Activated CD8-positive, alpha-beta T cell treated with anti-CD3 and anti-CD28 coated beads for 36 hours (primary cell): ENCODE data around the gene KDM1B. TPM values are rescaled to one million over a fixed set of nuclear protein-coding genes. Genes with fewer than 3 reads are reported as not detected.
"Not testable (repeated sequence)": the region's sequence is repeated elsewhere in the genome, so short reads cannot be mapped to it uniquely, and the experiment has no call there.

Experiments
- ATAC-seq: fragments of 200-7000 bp; cut with Tn5 transposase; one replicate; pipeline ENCODE4 v1.10.0; 2021; ENCODE audit warnings: mild to moderate bottlenecking, moderate library complexity
- CTCF ChIA-PET: fragments of 350-600 bp; sonication (Branson Sonifier 250); formaldehyde crosslinking; loops from one replicate; lab custom pipeline; 2021; ENCODE audit warnings: antibody characterized with exemption; lab: Charles Lee
- POLR2A ChIA-PET: fragments of 350-600 bp; sonication (Branson Sonifier 250); formaldehyde crosslinking; loops from one replicate; lab custom pipeline; 2021; ENCODE audit warnings: antibody characterized with exemption; lab: Charles Lee
- DNase-seq: peaks from one replicate; pipeline ENCODE4 v3.0.0-alpha.2; 2020
- H3K27ac Mint-ChIP-seq: one replicate; pipeline ENCODE4 v1.8.0; 2021; ENCODE audit warnings: mild to moderate bottlenecking, mixed read lengths
- H3K27me3 Mint-ChIP-seq: one replicate; pipeline ENCODE4 v1.8.0; 2021; ENCODE audit warnings: mixed read lengths
- H3K36me3 Mint-ChIP-seq: one replicate; pipeline ENCODE4 v1.8.0; 2021; ENCODE audit warnings: low read depth, mixed read lengths
- H3K4me1 Mint-ChIP-seq: one replicate; pipeline ENCODE4 v1.8.0; 2021; ENCODE audit warnings: low read depth, mixed read lengths
- H3K4me3 Mint-ChIP-seq: one replicate; pipeline ENCODE4 v1.8.0; 2021; ENCODE audit warnings: mild to moderate bottlenecking, moderate library complexity, mixed read lengths
- H3K9me3 Mint-ChIP-seq: one replicate; pipeline ENCODE4 v1.8.0; 2021; ENCODE audit warnings: mixed read lengths
- intact Hi-C: fragments of 100-400 bp; cut with micrococcal nuclease; formaldehyde crosslinking; loops from one replicate; pipeline ENCODE4 v1.10.0; 2022
- total RNA-seq, 2 experiments: library from RNA; stranded (reverse); gene quantifications; one replicate each; pipeline ENCODE4 v1.2.3, GENCODE V29; 2021
- TF ChIP-seq, protein P1 (sequence below): fragments of 200-600 bp; IDR thresholded peaks from one replicate; pipeline ENCODE4 v1.8.0; 2022; ENCODE audit warnings: antibody characterized with exemption, mild to moderate bottlenecking

KDM1B gene
- total RNA-seq, 2 experiments from 2014 or later = 10.9 to 12.2 TPM

DNA sequence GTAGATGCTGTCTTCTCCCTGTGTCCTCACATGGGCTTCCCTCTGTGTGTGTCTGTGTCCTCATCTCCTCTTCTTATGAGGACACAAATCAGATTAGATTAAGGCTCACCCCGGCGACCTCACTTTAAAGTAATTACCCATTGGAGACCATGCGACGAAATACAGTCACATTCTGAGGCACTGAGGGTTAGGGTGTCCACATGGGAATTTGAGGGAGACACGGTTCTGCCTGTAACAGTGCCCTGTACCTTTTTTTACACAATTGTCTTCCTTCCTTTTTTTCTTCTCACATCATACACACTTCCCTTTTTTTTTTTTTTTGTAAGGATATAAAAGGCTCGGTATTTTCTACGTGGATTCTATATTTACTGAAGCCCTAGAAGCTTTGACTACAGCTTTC, 60.2 kb downstream of the KDM1B start:
- DNase-seq (no peak), ATAC-seq (no peak)
- H3K4me1 Mint-ChIP-seq = peaks cover 18% of the 10 kb centered on the region
- H3K4me3 Mint-ChIP-seq = no peak overlapping the region
- H3K27ac Mint-ChIP-seq = no peak overlapping the region
- no peaks in the 10 kb centered on the region for H3K9me3 Mint-ChIP-seq
- no peaks in the 10 kb centered on the region for H3K27me3 Mint-ChIP-seq
- peaks cover 27% of the 10 kb centered on the region for H3K36me3 Mint-ChIP-seq
- intact Hi-C loops = no loop called here
- POLR2A ChIA-PET = no interaction called here
- CTCF ChIA-PET = no interaction called here
- TF ChIP-seq, protein P1, sequence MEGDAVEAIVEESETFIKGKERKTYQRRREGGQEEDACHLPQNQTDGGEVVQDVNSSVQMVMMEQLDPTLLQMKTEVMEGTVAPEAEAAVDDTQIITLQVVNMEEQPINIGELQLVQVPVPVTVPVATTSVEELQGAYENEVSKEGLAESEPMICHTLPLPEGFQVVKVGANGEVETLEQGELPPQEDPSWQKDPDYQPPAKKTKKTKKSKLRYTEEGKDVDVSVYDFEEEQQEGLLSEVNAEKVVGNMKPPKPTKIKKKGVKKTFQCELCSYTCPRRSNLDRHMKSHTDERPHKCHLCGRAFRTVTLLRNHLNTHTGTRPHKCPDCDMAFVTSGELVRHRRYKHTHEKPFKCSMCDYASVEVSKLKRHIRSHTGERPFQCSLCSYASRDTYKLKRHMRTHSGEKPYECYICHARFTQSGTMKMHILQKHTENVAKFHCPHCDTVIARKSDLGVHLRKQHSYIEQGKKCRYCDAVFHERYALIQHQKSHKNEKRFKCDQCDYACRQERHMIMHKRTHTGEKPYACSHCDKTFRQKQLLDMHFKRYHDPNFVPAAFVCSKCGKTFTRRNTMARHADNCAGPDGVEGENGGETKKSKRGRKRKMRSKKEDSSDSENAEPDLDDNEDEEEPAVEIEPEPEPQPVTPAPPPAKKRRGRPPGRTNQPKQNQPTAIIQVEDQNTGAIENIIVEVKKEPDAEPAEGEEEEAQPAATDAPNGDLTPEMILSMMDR = no peak

DNA sequence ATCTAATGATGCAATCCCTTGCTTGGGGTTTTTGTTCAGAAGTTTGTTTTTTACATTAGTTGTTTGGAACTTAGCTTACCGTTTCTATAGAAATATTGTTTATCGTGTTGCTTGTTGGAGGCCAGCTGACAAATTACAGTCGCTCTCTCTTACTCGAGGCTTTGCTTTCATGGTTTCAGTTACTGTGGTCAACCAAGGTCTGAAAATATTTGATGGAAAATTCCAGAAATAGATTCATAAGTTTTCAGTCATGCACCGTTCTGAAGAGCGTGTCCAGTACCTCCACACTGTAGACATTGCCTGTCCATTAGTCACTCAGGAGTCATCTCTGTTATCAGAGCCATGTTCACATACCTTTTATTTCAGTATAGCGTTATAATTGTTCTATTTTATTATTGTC, 61.2 kb downstream of the KDM1B start:
- Mint-ChIP-seq H3K27me3 (no peaks in the 10 kb centered on the region), H3K36me3 (peaks cover 33% of the 10 kb centered on the region), H3K9me3 (no peaks in the 10 kb centered on the region), H3K4me3 (no peak overlapping the region), H3K27ac (no peak overlapping the region), H3K4me1 (peaks cover 12% of the 10 kb centered on the region)
- ChIA-PET CTCF (no interaction called here), POLR2A (no interaction called here)
- TF ChIP-seq, protein P1 = no peak
- ATAC-seq (no peak), DNase-seq (no peak)
- intact Hi-C loops = no loop called here

DNA sequence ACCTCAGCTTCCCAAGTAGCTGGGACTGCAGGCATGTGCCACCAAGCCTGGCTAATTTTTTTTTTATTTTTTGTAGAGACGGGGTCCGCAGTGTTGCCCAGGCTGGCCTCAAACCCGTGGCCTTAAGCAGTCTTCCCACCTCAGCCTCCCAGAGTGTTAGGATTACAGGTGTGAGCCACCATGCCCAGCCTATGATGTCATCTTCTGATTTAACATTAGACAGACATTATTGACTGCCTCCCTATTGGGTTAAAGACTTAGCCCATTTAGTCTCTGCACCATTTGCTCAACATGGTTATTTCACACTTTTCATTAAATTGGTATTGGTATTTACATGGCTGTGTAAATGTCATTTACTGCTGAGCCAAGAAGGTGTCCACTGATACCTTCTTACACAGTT, 63.0 kb downstream of the KDM1B start:
- no peaks in the 10 kb centered on the region for H3K27me3 Mint-ChIP-seq
- peaks cover 8% of the 10 kb centered on the region for H3K4me1 Mint-ChIP-seq
- intact Hi-C loops = no loop called here
- ChIA-PET CTCF (no interaction called here), POLR2A (no interaction called here)
- no peak overlapping the region for H3K27ac Mint-ChIP-seq
- H3K9me3 Mint-ChIP-seq = no peaks in the 10 kb centered on the region
- peaks cover 39% of the 10 kb centered on the region for H3K36me3 Mint-ChIP-seq
- TF ChIP-seq, protein P1 = no peak
- no peak for DNase-seq
- H3K4me3 Mint-ChIP-seq = no peak overlapping the region
- ATAC-seq = no peak

DNA sequence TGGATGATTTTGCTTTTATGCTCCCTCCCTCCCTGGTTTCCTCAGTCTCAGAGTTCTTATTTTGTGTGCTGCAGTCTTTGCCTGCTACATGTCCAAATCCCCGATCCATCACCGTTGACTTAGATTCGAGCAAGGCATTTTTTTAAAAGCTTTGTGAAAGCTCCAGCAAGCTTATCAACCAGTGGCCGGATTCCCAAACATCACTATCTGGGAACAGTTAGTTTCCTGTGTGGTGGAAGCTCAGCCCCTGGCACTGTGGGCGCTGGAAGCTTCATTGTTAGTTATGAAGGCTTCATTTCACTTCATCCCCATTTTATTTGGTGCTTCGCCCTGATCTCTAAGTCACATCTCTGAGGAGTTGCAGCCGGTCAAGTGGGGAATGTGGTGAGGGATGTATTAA, 64.4 kb downstream of the KDM1B start:
- ChIA-PET POLR2A (no interaction called here), CTCF (no interaction called here)
- no peak overlapping the region for H3K4me3 Mint-ChIP-seq
- ATAC-seq = no peak
- H3K9me3 Mint-ChIP-seq = no peaks in the 10 kb centered on the region
- H3K27me3 Mint-ChIP-seq = no peaks in the 10 kb centered on the region
- no peak for DNase-seq
- H3K27ac Mint-ChIP-seq = peak overlapping the region; percentile 21
- peaks cover 37% of the 10 kb centered on the region for H3K36me3 Mint-ChIP-seq
- TF ChIP-seq, protein P1 = no peak
- peaks cover 2% of the 10 kb centered on the region for H3K4me1 Mint-ChIP-seq
- intact Hi-C loops = no loop called here

DNA sequence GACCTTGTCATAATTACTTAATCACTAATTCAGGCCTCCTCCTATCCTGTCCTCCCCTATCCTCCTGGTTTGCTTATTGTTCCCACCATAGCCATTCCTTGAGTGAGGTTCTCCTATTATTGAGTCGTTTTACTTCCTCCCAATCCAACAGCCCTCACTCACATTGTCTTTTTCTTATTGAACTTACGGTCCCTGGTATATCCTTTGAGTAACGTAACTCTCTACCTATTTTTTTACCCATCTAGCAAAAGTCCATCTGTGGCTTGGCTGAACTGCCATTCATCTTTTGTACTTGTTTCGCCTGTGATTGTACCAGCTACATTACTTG, 66.0 kb downstream of the KDM1B start:
- ATAC-seq (no peak), DNase-seq (no peak)
- H3K27me3 Mint-ChIP-seq = no peaks in the 10 kb centered on the region
- ChIA-PET CTCF (no interaction called here), POLR2A (no interaction called here)
- H3K4me1 Mint-ChIP-seq = peaks cover 2% of the 10 kb centered on the region
- TF ChIP-seq, protein P1 = no peak
- H3K27ac Mint-ChIP-seq = no peak overlapping the region
- intact Hi-C loops = no loop called here
- H3K36me3 Mint-ChIP-seq = peaks cover 39% of the 10 kb centered on the region
- H3K4me3 Mint-ChIP-seq = no peak overlapping the region
- H3K9me3 Mint-ChIP-seq = no peaks in the 10 kb centered on the region

DNA sequence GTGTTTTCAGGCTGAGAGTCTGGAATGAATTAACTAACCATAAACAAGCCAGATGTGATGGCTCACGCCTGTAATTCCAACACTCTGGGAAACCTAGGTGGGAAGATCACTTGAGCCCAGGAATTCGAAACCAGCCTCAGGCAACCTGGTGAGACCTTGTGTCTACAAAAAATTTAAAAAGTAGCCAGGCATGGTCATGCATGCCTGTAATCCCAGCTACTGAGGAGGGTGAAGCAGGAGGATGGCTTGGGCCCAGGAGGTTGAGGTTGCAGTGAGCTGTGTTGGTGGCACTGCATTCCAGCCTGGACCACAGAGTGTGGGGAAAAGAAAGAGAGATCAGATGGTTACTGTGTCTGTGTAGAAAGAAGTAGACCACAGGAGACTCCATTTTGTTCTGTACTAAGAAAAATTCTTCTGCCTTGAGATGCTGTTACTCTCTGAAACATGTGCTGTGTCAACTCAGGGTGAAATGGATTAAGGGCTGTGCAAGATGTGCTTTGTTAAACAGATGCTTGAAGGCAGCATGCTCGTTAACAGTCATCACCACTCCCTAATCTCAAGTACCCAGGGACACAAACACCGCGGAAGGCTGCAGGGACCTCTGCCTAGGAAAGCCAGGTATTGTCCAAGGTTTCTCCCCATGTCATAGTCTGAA, 71.4 kb downstream of the KDM1B start:
- DNase-seq, H3K27me3 Mint-ChIP-seq, POLR2A ChIA-PET: not testable (repeated sequence)

DNA sequence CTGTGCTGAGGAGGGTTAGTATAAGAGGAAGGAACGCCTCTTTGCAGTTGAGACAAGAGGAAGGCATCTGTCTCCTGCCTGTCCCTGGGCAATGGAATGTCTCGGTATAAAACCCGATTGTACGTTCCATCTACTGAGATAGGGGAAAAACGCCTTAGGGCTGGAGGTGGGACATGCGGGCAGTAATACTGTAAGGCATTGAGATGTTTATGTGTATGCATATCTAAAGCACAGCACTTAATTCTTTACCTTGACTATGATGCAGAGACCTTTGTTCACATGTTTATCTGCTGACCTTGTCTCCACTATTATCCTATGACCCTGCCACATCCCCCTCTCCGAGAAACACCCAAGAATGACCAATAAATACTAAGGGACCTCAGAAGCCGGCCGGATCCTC, 71.9 kb downstream of the KDM1B start:
- ATAC-seq, H3K4me1 Mint-ChIP-seq, intact Hi-C loops, DNase-seq, H3K27me3 Mint-ChIP-seq, POLR2A ChIA-PET, H3K4me3 Mint-ChIP-seq, H3K27ac Mint-ChIP-seq, CTCF ChIA-PET: not testable (repeated sequence)
- Mint-ChIP-seq H3K36me3 (peaks cover 64% of the 10 kb centered on the region), H3K9me3 (peaks cover 17% of the 10 kb centered on the region)

More for the DNA sequence above, 71.4 kb downstream of the KDM1B start:
- CTCF ChIA-PET, H3K4me3 Mint-ChIP-seq, H3K4me1 Mint-ChIP-seq, intact Hi-C loops, ATAC-seq: not testable (repeated sequence)
- Mint-ChIP-seq H3K9me3 (peaks cover 13% of the 10 kb centered on the region), H3K27ac (peak overlapping the region; percentile 16), H3K36me3 (peaks cover 61% of the 10 kb centered on the region)

DNA sequence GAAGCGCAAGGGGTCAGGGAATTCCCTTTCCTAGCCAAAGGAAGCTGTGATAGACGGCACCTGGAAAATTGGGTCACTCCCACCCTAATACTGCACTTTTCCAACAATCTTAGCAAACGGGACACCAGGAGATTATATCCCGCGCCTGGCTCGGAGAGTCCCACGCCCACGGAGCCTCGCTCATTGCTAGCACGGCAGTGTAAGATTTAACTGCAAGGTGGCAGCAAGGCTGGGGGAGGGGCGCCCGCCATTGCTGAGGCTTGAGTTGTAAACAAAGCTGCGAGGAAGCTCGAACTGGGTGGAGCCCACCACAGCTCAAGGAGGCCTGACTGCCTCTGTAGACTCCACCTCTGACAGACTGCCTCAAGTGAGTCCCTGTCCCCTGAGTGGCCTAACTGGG, 73.4 kb downstream of the KDM1B start:
- Mint-ChIP-seq H3K9me3 (peaks cover 25% of the 10 kb centered on the region), H3K36me3 (peaks cover 74% of the 10 kb centered on the region)
- H3K27ac Mint-ChIP-seq, H3K27me3 Mint-ChIP-seq, CTCF ChIA-PET, DNase-seq, H3K4me1 Mint-ChIP-seq, POLR2A ChIA-PET, ATAC-seq, intact Hi-C loops, H3K4me3 Mint-ChIP-seq: not testable (repeated sequence)
